ENCODE results near the gene NLK.
"Not testable (repeated sequence)": the region's sequence is repeated elsewhere in the genome, so short reads cannot be mapped to it uniquely, and the experiment has no call there.

The NLK gene

GRCh38 chr17:28161311-28161710, 118.8 kb downstream of the NLK start:
- no peak for DNase-seq

DNA sequence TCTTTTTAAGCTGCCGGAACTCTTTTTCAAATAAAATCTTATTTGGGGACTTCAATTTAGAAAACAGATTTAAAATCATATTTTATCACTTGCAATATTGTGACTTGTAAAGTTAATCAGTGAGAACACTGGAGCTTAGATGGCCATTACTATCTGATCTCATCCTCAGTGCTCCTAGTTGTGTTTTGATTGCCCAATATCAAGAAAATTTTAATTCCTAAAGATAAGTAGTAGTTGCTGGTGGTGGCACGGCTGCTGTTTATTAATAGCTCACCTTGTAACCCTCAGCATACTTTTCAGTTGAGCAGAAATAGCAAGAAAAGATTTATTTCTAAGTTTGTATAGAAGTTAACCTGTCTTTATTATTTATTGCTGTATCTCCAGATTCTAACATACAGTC, 124.0 kb downstream of the NLK start:
- DNase-seq, result no peak

GRCh38 chr17:28169621-28170349, 127.3 kb downstream of the NLK start:
- no peak for DNase-seq

GRCh38 chr17:28170771-28171170, 128.3 kb downstream of the NLK start:
- DNase-seq, result no peak

- no peak for DNase-seq
Observed at GRCh38 chr17:28173031-28173561, 130.6 kb downstream of the NLK start.

- no peak for DNase-seq
Observed at GRCh38 chr17:28173801-28174200, 131.3 kb downstream of the NLK start.

- peak; percentile 34 for DNase-seq
Observed at GRCh38 chr17:28174352-28175046, 132.0 kb downstream of the NLK start.

- no peak for DNase-seq
Observed at GRCh38 chr17:28177351-28177750, 134.9 kb downstream of the NLK start.

GRCh38 chr17:28178800-28179199, 136.3 kb downstream of the NLK start:
- no peak for DNase-seq

GRCh38 chr17:28180449-28180848, 138.0 kb downstream of the NLK start:
- no peak for DNase-seq

- no peak for DNase-seq
Observed at GRCh38 chr17:28181568-28181967, 139.1 kb downstream of the NLK start.

GRCh38 chr17:28182559-28182958, 140.1 kb downstream of the NLK start:
- DNase-seq, result no peak

- DNase-seq, result no peak
Observed at GRCh38 chr17:28185658-28186057, 143.2 kb downstream of the NLK start.

DNA sequence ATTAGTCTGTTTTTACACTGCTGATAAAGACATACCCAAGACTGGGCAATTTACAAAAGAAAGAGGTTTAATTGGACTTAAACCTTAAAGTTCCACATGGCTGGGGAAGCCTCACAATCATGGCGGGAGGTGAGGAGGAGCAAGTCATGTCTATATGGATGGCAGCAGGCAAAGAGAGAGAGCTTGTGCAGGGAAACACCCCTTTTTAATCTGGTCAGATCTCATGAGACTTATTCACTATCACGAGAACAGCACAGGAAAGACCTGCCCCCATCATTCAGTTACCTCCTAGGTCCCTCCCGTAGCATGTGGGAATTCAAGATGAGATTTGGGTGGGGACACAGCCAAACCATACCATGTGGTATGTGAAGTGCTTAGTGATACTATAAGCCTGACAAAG, 144.0 kb downstream of the NLK start:
- not testable (repeated sequence) for DNase-seq

- no peak for DNase-seq
Observed at GRCh38 chr17:28187931-28188330, 145.5 kb downstream of the NLK start.

DNA sequence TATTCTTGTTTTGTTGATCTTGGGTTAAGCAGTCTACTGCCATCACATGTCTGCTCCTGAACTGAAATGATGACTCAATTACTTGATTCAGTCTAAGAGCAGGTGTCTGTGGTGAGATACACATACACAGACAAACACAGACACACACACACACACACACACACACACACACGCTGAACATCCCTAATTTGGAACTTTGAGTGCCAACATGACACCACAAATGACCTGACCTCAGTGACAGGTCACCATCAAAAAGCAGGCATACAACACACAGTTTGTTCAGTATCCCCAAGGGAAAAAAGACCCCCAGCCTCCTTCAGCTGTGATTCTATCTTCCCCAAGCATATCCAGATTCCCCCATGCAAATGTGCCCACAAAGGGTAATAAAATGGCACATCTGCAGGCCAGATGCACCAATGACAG, 146.4 kb downstream of the NLK start:
- no peak for DNase-seq

DNA sequence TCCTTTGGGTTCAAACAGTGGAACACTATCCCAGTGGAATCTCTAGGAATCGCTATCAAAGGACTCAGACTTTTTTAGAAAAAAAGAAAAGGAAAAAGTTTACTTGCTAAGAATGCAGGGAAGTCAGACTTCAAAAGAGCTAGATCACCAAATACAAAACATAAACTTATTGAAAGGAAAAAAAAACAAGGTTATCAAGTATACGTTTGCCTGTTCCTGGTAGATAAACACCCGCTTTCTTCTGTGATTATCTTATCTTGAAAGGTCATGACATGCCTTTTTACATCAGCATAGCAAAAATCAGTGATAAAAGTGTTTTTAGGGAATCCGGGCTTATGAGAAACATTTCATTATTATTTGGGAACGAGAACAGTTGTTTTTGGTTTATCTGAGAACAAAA, 147.2 kb downstream of the NLK start:
- no peak for DNase-seq

- no peak for DNase-seq
Observed at GRCh38 chr17:28191018-28191417, 148.5 kb downstream of the NLK start.

DNA sequence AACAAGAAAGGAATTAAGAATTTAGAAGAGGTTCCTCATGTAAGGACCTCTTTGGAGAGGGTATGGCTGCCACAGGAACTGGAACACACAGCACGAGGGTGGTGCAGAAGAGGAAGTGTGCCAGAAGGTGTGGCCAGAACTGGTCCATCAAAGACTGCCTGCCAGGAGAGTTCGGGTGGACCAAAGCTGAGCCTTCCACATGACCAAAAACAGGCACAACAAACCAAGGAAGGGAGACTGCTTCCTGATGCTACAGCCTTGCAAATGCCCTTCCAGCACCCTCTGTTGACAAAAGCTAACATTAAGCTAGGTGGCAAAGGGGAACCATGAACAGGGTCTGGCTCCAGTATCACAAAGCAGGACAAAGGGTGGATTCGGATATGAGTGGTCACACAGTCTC, 150.8 kb downstream of the NLK start:
- no peak for DNase-seq

DNA sequence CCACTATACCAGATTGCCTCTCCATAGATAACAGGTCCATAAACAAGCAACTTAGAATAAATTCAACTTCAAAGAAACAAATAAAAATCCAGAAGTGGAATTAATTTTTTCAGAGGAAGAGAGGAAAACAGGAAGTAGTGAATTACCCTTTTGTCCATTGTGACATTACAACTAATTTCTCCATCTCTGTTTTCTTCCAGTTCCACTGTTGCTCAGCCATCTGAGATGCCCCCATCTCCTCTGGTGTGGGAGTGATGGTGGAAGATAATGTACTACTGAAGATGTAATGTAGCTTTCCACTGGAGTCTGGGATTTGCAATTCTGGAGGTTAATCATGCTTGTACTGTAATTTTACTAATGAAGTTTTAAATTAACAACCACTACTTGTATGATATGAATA, 151.9 kb downstream of the NLK start:
- no peak for DNase-seq

DNA sequence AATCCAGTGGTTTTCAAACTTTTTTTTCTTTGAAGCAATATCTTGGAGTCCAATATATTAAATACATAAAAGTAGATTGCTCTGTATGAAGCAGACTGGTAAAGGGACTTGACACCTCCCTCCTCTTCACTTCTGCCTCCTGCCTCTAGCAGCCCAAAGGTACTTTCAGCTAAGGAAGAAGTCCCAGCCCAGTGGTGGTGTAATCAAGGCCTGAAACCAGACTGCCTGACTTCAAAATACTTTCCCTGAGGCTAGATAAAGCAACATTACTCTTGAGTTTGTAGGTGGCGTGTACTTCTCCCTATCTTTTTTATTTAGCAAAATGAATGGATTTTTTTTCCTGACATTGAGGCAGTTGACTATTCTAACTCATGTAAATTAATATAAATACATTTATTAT, 154.2 kb downstream of the NLK start:
- DNase-seq, result no peak

DNA sequence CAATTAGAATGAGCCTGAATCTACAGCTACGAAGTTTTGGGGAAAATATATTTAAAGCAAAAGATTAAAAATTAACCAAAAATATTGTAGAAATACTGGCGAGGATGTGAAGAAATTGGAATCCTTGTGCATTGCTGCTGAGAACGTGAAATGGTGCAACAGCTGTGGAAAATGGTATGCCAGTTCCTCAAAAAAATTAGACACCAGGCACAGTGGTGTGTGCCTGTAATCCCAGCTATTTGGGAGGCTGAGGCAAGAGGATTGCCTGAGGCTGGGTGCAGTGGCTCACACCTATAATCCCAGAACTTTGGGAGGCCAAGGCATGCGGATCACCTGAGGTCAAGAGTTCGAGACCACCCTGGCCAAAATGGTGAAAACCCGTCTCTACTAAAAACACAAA, 156.6 kb downstream of the NLK start:
- no peak for DNase-seq

GRCh38 chr17:28199728-28200127, 157.3 kb downstream of the NLK start:
- DNase-seq, result no peak

DNA sequence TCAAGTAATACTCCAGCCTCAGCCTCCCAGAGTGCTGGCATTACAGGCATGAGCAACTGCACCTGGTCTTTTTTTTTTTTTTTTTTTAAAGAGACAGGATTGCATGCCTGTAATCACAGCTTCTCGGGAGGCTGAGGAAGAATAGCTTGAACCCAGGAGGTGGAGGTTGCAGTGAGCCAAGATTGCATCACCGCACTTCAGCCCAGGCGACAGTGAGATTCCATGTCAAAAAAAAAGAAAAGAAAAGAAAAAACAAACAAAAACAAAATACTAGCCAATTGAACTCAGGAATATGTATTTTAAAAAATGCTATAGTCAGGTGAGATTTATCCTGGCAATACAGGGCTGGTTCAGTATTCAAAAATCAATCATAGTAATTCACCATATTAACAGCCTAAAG, 158.8 kb downstream of the NLK start:
- no peak for DNase-seq

DNA sequence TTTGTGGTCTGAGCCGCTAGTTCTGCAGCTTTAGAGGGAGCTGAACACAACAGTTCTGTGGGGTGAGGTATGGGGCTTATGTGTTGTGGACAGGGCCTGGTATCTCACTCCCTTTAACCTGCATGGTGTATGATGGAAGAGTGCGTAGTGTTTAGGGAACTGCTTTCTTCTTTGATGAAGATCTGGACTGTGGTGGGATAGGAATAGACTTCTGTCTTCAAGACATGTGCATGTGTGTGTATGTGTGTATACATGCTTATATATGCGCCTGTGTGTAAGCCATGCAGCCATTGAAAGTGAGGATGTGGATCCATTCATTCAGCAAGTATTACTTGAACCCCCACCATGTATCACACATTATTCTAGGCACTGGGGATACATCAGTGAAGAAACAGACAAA, 161.8 kb downstream of the NLK start:
- DNase-seq, result no peak
